Lung microvascular endothelial cell (primary cell): ENCODE results near the gene TMEM72. TPM values are rescaled to one million over a fixed set of nuclear protein-coding genes. Genes with fewer than 3 reads are reported as not detected.
A peak's percentile ranks its signal among the peaks of the same experiment; 100 is the strongest.

Experiments used
- DNase-seq, 2 donors: peaks; one replicate each; pipeline versions ENCODE4 v3.0.0 to v3.0.0-alpha.2; 2010; ENCODE audit warnings: low read depth in 2 of 2
- total RNA-seq: library from RNA; depleted of rRNA; stranded (reverse); fragments of >200 nt; gene quantifications from 2 replicates; pipeline ENCODE4 v1.2.1, GENCODE V29; 2014

Gene TMEM72
- total RNA-seq, 1 donor from 2014 or later, result not detected

GRCh38 chr10:44966816-44967509 is 55.8 kb downstream of the TMEM72 start:
- DNase-seq, result no peak

- no peak for DNase-seq
Measured at GRCh38 chr10:44967616-44968015, 56.5 kb downstream of the TMEM72 start.

- DNase-seq, result no peak
Measured at GRCh38 chr10:44968091-44968490, 57.0 kb downstream of the TMEM72 start.

GRCh38 chr10:44968500-44969400 is 57.6 kb downstream of the TMEM72 start:
- DNase-seq, result no peak

- DNase-seq, result no peak
Measured at GRCh38 chr10:44969854-44970253, 58.7 kb downstream of the TMEM72 start.

- no peak for DNase-seq
Measured at GRCh38 chr10:44970812-44971395, 59.8 kb downstream of the TMEM72 start.

GRCh38 chr10:44971434-44971833 is 60.3 kb downstream of the TMEM72 start:
- no peak for DNase-seq

- DNase-seq, result no peak
Measured at GRCh38 chr10:44971935-44972757, 61.0 kb downstream of the TMEM72 start.

- DNase-seq, result no peak
Measured at GRCh38 chr10:44972874-44973306, 61.8 kb downstream of the TMEM72 start.

- no peak for DNase-seq
Measured at GRCh38 chr10:44973323-44974081, 62.4 kb downstream of the TMEM72 start.

- DNase-seq, result peak in 1 of 2 donors; percentile 35
Measured at GRCh38 chr10:44974082-44974627, 63.0 kb downstream of the TMEM72 start.

GRCh38 chr10:44974628-44975430 is 63.7 kb downstream of the TMEM72 start:
- peak; percentile 63 to 82 for DNase-seq

GRCh38 chr10:44975431-44976331 is 64.5 kb downstream of the TMEM72 start:
- peak; percentile 67 to 91 for DNase-seq

- DNase-seq, result peak; percentile 54 to 85
Measured at GRCh38 chr10:44976352-44977198, 65.4 kb downstream of the TMEM72 start.

GRCh38 chr10:44977287-44978212 is 66.4 kb downstream of the TMEM72 start:
- peak in 1 of 2 donors; percentile 65 for DNase-seq

- no peak for DNase-seq
Measured at GRCh38 chr10:44978213-44978569, 67.1 kb downstream of the TMEM72 start.
